Endothelial cell of umbilical vein (primary cell): ENCODE data around the gene RPRD1A. TPM values are rescaled to one million over a fixed set of nuclear protein-coding genes. Genes with fewer than 3 reads are reported as not detected.

Experiments used
- BruUV-seq: library from RNA; stranded (reverse); fragments of 400-500 nt; replicated peaks from 2 replicates; lab custom pipeline; 2021; lab: Mats Ljungman, UMichigan
- CTCF ChIA-PET: fragments of 300-600, 350-600 bp; sonication (Branson Sonifier 250); formaldehyde crosslinking; loops from one replicate; lab custom pipeline; 2021; ENCODE audit warnings: antibody characterized with exemption, inconsistent platforms; lab: Charles Lee
- POLR2A ChIA-PET: fragments of 300-600, 350-600 bp; sonication (Branson Sonifier 250); formaldehyde crosslinking; loops from one replicate; lab custom pipeline; 2021; ENCODE audit warnings: antibody characterized with exemption, inconsistent platforms; lab: Charles Lee
- DNase-seq: peaks from one replicate; pipeline ENCODE4 v3.0.0-alpha.2; 2011; ENCODE audit warnings: low read depth, low spot score
- FAIRE-seq: peaks from 2 replicates; lab custom pipeline; 2011; peaks lifted over from hg19 to GRCh38; lab: Jason Lieb, UNC
- H2AFZ ChIP-seq: 2 replicates; pipeline ENCODE4 v1.6.0; 2012; ENCODE audit warnings: low read depth, low read length, control low read depth, inconsistent platforms
- H3K27ac ChIP-seq: 2 replicates; pipeline ENCODE4 v1.5.1; 2011; ENCODE audit warnings: low read depth, mild to moderate bottlenecking, control low read depth, low read length, moderate library complexity; ENCODE audit not compliant: insufficient read depth
- H3K27me3 ChIP-seq, 2 experiments: 2 replicates each; pipeline versions ENCODE4 v1.6.0 to v1.6.1; 2011; ENCODE audit warnings: low read length in 2 of 2, mixed read lengths in 1 of 2; ENCODE audit not compliant: control insufficient read depth in 2 of 2, insufficient read depth in 2 of 2
- H3K36me3 ChIP-seq, 2 experiments: 2 replicates in 1 of 2; 3 replicates in 1 of 2; pipeline ENCODE4 v1.5.1; 2011; ENCODE audit warnings: low read length in 2 of 2, mild to moderate bottlenecking in 1 of 2, moderate library complexity in 1 of 2; ENCODE audit not compliant: control insufficient read depth in 2 of 2, insufficient read depth in 2 of 2; ENCODE audit errors: extremely low read depth in 1 of 2
- H3K4me1 ChIP-seq: 3 replicates; pipeline ENCODE4 v1.5.1; 2011; ENCODE audit warnings: mild to moderate bottlenecking, low read length; ENCODE audit not compliant: control insufficient read depth, insufficient read depth; ENCODE audit errors: extremely low read depth
- H3K4me2 ChIP-seq: 2 replicates; pipeline ENCODE4 v1.6.1; 2011; ENCODE audit warnings: low read length, control low read depth, mixed read lengths; ENCODE audit not compliant: insufficient read depth
- H3K4me3 ChIP-seq, 3 experiments: fragments of 200-600 bp in 1 of 3; sonication (generic), shearing (Covaris generic) in 1 of 3; replicated peaks in 1 of 3; 2 replicates each; pipeline ENCODE4 v1.5.1; 2011 to 2016; ENCODE audit warnings: control low read depth in 3 of 3, low read length in 3 of 3, mild to moderate bottlenecking in 2 of 3, inconsistent platforms in 1 of 3, low read depth in 1 of 3, moderate library complexity in 1 of 3; ENCODE audit not compliant: insufficient read depth in 1 of 3
- H3K79me2 ChIP-seq: 2 replicates; pipeline ENCODE4 v1.6.0; 2012; ENCODE audit warnings: low read length, inconsistent platforms; ENCODE audit not compliant: control insufficient read depth, insufficient read depth
- H3K9ac ChIP-seq: replicated peaks from 2 replicates; pipeline ENCODE3; 2011; ENCODE audit warnings: low read length, control low read depth; ENCODE audit not compliant: insufficient read depth; ENCODE audit errors: extremely low read depth
- H3K9me1 ChIP-seq: replicated peaks from 3 replicates; pipeline ENCODE4 v1.6.0; 2011; ENCODE audit warnings: mild to moderate bottlenecking, low read length; ENCODE audit not compliant: control insufficient read depth, insufficient read depth; ENCODE audit errors: extremely low read depth
- H3K9me3 ChIP-seq: replicated peaks from 2 replicates; pipeline ENCODE4 v1.5.1; 2012; ENCODE audit warnings: low read length, inconsistent platforms; ENCODE audit not compliant: control insufficient read depth, insufficient read depth
- H4K20me1 ChIP-seq: replicated peaks from 2 replicates; pipeline ENCODE3; 2011; ENCODE audit warnings: mild to moderate bottlenecking, low read length; ENCODE audit not compliant: control insufficient read depth, insufficient read depth; ENCODE audit errors: extremely low read depth
- EZH2 ChIP-seq: IDR thresholded peaks from 2 replicates; pipeline ENCODE4 v1.6.1; 2012; ENCODE audit warnings: borderline replicate concordance, low read depth, mild to moderate bottlenecking, moderate library complexity, low read length, inconsistent platforms; ENCODE audit not compliant: severe bottlenecking
- FOS ChIP-seq: IDR thresholded peaks from 2 replicates; pipeline ENCODE4 v1.6.1; 2011; ENCODE audit warnings: mild to moderate bottlenecking, low read length, moderate library complexity, borderline replicate concordance; ENCODE audit not compliant: insufficient read depth
- GATA2 ChIP-seq: IDR thresholded peaks from 2 replicates; pipeline ENCODE4 v1.7.0; 2011; ENCODE audit warnings: low read depth, mild to moderate bottlenecking, moderate library complexity, mixed read lengths, low read length; ENCODE audit not compliant: insufficient read length, insufficient read depth
- JUN ChIP-seq: IDR thresholded peaks from 2 replicates; pipeline ENCODE4 v1.6.1; 2011; ENCODE audit warnings: borderline replicate concordance, low read depth; ENCODE audit not compliant: insufficient read length, insufficient read depth
- POLR2A ChIP-seq: IDR thresholded peaks from 2 replicates; pipeline ENCODE4 v1.6.1; 2012; ENCODE audit warnings: low read depth, mild to moderate bottlenecking, control low read depth, low read length
- dilution Hi-C: fragments of 300-500 bp; cut with MboI; formaldehyde crosslinking; loops from one replicate; pipeline ENCODE4 v1.15.0; 2019; ENCODE audit warnings: low sequenced_read_pairs; ENCODE audit not compliant: extremely low pct_ligation_motif_present
- intact Hi-C: fragments of 100-400 bp; cut with micrococcal nuclease; formaldehyde crosslinking; loops from one replicate; pipeline ENCODE4 v1.10.0; 2022
- polyA plus RNA-seq, 4 experiments: library from polyadenylated mRNA; depleted of rRNA in 3 of 4; stranded (reverse) in 3 of 4; unstranded in 1 of 4; fragments of >200 nt; gene quantifications; 2 replicates each; pipeline versions ENCODE4 v1.2.1 to v1.2.3, GENCODE V29; 2011 to 2012; ENCODE audit warnings: missing spikeins in 1 of 4
- total RNA-seq: library from RNA; stranded (reverse); gene quantifications from 2 replicates; pipeline ENCODE4 v1.2.3, GENCODE V29; 2021
- TF ChIP-seq, protein P1 (sequence below), 2 donors: IDR thresholded peaks; 1 replicate in 1 of 2; 2 replicates in 1 of 2; pipeline ENCODE4 v1.5.1; 2011; ENCODE audit warnings: low read length in 2 of 2, mild to moderate bottlenecking in 2 of 2, moderate library complexity in 2 of 2, control low read depth in 1 of 2, inconsistent platforms in 1 of 2, low read depth in 1 of 2; ENCODE audit not compliant: insufficient read depth in 1 of 2; ENCODE audit errors: extremely low read depth in 1 of 2

RPRD1A gene
- total and polyA plus RNA-seq, 2 donors (not counting 3 experiments of a cell fraction or from before 2014, with no cell fraction given) = 13.5 to 50.7 TPM

DNA sequence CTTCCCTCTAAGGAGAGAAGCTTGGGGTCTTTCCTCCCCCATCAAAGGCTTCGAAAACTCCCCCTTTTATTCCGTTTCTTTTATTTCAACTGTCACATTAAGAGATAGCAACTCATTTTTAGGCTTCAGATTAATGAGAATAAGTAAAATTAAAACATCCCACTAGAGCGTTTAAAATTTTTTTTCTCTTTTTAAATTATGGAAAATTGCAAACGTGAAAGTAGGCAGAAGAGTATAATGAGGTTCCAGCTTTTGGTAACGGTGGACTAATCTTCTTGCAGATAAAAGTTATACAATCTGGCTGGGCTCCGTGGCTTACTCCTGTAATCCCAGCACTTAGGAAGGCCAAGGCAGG is 116.8 kb downstream of the RPRD1A start:
- Histone ChIP-seq H3K79me2 (no peaks in the 10 kb centered on the region), H3K9me1 (no peaks in the 10 kb centered on the region), H3K27me3 (peaks cover 0 to 8% of the 10 kb centered on the region in 2 experiments), H3K9me3 (no peaks in the 10 kb centered on the region), H2AFZ (no peak overlapping the region), H3K4me3 (no peak overlapping the region), H3K4me2 (peak overlapping the region; percentile 90), H3K9ac (no peak overlapping the region), H4K20me1 (no peaks in the 10 kb centered on the region), H3K27ac (no peak overlapping the region), H3K36me3 (no peaks in the 10 kb centered on the region), H3K4me1 (peaks cover 3% of the 10 kb centered on the region)
- DNase-seq (no peak), FAIRE-seq (peak; percentile 54)
- intact Hi-C loops = loop anchor here (1.0 to 10.0 kb wide), 6 partner anchors 21 to 716 kb away; no protein-coding TSS in a partner anchor
- BruUV-seq = no TSS peak
- dilution Hi-C loops = no loop called here
- TF ChIP-seq GATA2 (no peak), POLR2A (no peak), FOS (no peak), JUN (no peak), EZH2 (no peak)
- TF ChIP-seq, protein P1, sequence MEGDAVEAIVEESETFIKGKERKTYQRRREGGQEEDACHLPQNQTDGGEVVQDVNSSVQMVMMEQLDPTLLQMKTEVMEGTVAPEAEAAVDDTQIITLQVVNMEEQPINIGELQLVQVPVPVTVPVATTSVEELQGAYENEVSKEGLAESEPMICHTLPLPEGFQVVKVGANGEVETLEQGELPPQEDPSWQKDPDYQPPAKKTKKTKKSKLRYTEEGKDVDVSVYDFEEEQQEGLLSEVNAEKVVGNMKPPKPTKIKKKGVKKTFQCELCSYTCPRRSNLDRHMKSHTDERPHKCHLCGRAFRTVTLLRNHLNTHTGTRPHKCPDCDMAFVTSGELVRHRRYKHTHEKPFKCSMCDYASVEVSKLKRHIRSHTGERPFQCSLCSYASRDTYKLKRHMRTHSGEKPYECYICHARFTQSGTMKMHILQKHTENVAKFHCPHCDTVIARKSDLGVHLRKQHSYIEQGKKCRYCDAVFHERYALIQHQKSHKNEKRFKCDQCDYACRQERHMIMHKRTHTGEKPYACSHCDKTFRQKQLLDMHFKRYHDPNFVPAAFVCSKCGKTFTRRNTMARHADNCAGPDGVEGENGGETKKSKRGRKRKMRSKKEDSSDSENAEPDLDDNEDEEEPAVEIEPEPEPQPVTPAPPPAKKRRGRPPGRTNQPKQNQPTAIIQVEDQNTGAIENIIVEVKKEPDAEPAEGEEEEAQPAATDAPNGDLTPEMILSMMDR (IDR thresholded peaks at IDR 0.05; ENCODE audit: extremely low read depth in 1 of 2, insufficient read depth in 1 of 2, low read depth in 1 of 2, low read length in 2 of 2) = no peak
- ChIA-PET POLR2A (no interaction called here), CTCF (interaction anchor here (0.6 to 3.5 kb wide), 49 partner anchors 9 to 596 kb away, joined by 3 to 93 read pairs (median 4); partner anchors contain the start of gene RMP24)
